IPS DF 4.7 (cell line): ENCODE measurements around the gene MAP7.
"Not testable (repeated sequence)": the region's sequence is repeated elsewhere in the genome, so short reads cannot be mapped to it uniquely, and the experiment has no call there.

Experiments
- DNase-seq: peaks from one replicate; pipeline ENCODE4 v3.0.0-alpha.2; 2013; ENCODE audit warnings: low spot score; ENCODE audit errors: extremely low read depth

The MAP7 gene

GRCh38 chr6:136390959-136391358 is 159.3 kb downstream of the MAP7 start:
- DNase-seq, result not testable (repeated sequence)

GRCh38 chr6:136387316-136387715 is 162.9 kb downstream of the MAP7 start:
- DNase-seq, result no peak

- no peak for DNase-seq
Observed at GRCh38 chr6:136383268-136383937, 166.8 kb downstream of the MAP7 start.

- DNase-seq, result no peak
Observed at GRCh38 chr6:136382676-136383252, 167.5 kb downstream of the MAP7 start.

- DNase-seq, result no peak
Observed at GRCh38 chr6:136378888-136379287, 171.3 kb downstream of the MAP7 start.

- DNase-seq, result not testable (repeated sequence)
Observed at GRCh38 chr6:136375836-136376235, 174.4 kb downstream of the MAP7 start.

GRCh38 chr6:136371959-136372358 is 178.3 kb downstream of the MAP7 start:
- DNase-seq, result no peak

GRCh38 chr6:136370988-136371728 is 179.1 kb downstream of the MAP7 start:
- DNase-seq, result no peak

GRCh38 chr6:136365776-136366354 is 184.4 kb downstream of the MAP7 start:
- no peak for DNase-seq

GRCh38 chr6:136362421-136363356 is 187.5 kb downstream of the MAP7 start:
- no peak for DNase-seq

- no peak for DNase-seq
Observed at GRCh38 chr6:136361787-136362186, 188.4 kb downstream of the MAP7 start.

- no peak for DNase-seq
Observed at GRCh38 chr6:136360783-136361182, 189.4 kb downstream of the MAP7 start.

GRCh38 chr6:136359851-136360250 is 190.4 kb downstream of the MAP7 start:
- DNase-seq, result no peak

- no peak for DNase-seq
Observed at GRCh38 chr6:136351518-136352110, 198.6 kb downstream of the MAP7 start.

GRCh38 chr6:136350914-136351313 is 199.3 kb downstream of the MAP7 start:
- no peak for DNase-seq

- DNase-seq, result no peak
Observed at GRCh38 chr6:136347847-136348246, 202.4 kb downstream of the MAP7 start.

GRCh38 chr6:136345145-136345544 is 205.1 kb downstream of the MAP7 start:
- no peak for DNase-seq

GRCh38 chr6:136344420-136344819 is 205.8 kb downstream of the MAP7 start:
- DNase-seq, result no peak

- no peak for DNase-seq
Observed at GRCh38 chr6:136343700-136344099, 206.5 kb downstream of the MAP7 start.

GRCh38 chr6:136343275-136343674 is 206.9 kb downstream of the MAP7 start:
- no peak for DNase-seq

- no peak for DNase-seq
Observed at GRCh38 chr6:136341967-136342366, 208.3 kb downstream of the MAP7 start.
